HG03432 (cell line): ENCODE measurements around the gene CD58.

ENCODE experiments used
- ATAC-seq: cut with Tn5 transposase; IDR thresholded peaks from one replicate; pipeline ENCODE4 v1.9.1; 2021; ENCODE audit warnings: mild to moderate bottlenecking, moderate library complexity; ENCODE audit not compliant: unreplicated experiment

Gene CD58

DNA sequence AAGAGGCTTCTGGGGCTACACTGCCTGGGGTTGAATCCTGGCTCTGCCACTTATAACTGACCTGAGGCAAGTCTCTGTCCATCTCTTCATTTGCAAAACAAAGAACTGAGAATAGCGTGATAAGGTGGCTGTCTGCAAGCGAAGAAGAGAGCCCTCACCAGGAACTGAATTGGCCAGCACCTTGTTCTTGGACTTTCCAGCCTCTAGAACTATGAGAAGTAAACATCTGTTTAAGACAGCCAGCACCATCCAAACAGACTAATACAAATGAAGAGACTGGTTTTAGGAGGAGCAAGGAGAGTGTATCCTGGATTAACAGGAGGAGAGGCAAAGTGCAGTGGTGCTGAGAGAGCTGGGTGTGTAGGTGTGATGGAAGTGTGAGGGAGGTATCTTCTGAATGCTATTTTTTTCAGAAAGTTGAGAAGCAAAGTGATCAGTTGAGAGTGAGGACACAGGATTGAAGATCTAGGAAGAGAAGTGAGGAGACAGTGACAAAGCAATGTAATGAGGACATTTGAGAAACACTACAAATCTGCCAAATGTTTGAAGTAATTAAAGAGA lies 59.3 kb downstream of the CD58 start:
- no peak for ATAC-seq

DNA sequence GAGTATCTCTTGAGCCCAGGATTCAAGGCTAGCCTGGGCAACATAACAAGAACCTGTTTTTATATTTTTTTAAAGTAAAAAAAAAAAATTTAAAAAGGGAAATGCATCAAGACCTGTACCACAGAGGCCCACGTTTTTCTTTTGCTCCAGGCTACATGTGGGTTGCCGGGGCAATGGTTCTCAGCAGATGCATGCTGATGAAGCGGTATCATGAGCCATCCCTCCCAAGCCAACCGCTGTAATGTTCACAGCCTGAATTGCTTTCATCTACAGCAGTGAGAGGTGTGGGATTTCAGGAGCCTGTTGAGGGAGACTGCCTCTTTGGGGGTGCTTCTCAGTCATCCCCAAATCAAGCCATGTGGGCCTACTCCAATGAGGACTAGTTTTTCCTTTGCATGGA lies 60.5 kb downstream of the CD58 start:
- no peak for ATAC-seq

DNA sequence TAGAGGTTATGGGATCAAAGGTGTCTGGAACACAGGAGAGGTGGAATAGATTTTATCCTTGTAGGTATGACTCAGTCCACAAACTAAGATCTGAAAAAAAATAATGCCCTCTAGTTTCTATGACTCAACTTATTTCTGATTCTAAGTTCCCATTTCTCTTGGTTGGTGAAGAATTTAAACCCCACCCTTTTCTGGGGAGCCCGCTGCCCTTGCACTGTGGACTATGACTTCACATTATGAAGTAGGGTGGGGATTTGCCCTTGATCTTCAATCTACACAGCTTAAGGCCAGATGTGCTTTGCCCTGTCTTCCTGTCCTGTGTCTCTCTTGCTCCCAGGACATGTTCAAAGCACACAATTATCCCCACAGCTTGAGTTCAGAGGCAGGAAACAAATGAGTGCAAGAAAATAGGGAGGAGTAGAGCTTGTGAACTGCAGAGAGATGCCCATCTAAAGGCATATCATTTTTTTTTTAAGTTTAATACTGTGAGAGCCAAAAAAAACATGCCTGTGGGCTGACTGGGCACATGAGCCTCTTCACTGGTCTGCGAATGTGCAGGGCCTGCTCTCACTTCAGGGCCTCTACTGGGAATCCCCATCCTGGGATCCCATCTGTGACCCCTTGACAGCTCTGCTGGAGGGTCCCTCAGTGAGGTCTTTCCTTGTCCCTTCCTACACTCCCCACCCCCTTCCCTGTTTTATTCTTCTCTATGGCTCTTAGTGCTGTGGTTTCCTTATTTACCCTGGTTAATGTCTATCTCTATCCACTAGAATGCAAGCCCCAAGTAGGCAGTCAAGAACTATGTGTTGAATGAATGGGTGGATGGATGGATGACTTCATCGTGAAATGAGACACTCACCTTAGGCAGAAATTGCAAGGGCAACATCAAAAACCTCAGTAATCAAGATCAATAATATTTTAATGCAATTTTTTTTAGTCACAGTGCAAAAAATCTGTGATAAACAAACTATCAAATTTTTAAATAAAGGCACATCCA lies 61.5 kb downstream of the CD58 start:
- ATAC-seq, result peak; percentile 55

DNA sequence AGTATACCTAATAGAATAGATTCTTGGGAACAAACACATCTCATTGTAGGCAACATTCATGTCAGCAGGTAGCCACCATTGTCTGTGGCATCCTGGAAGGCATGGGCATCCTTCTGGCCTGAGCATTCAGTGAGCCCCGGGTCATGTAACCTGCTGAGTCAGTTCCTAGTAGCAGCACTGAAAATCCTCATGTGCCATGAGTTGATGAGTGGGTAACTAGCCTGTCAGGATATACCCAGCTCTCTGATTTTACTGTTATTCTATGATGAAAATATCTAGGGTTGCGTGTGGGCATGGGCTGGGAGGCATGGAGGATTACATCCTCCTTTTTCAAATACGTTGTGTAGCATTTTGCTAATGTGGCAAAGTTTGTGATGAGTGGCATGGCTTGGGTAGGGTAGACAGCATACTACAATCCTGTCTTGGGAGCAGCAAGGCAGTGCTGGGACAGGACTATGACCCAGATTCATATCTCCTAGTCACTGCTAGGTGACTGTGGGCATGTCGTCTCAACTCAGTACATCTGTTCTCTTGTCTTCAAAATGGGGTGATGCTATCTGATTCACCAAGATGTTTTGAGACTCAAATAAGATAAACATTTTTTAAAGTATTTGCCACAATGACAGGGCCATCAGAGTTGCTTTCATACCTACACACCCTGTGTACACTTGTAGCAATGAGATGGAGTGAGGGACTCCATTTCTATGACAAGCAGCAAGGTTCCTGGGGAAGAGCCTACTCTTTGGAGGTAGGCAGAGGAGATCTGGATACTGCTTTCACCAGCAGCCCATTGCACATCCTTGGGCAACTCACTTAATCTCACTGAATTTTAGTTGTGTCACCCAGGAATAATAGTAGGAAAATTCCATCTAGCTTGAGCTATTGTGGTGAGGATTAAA lies 62.5 kb downstream of the CD58 start:
- no peak for ATAC-seq

DNA sequence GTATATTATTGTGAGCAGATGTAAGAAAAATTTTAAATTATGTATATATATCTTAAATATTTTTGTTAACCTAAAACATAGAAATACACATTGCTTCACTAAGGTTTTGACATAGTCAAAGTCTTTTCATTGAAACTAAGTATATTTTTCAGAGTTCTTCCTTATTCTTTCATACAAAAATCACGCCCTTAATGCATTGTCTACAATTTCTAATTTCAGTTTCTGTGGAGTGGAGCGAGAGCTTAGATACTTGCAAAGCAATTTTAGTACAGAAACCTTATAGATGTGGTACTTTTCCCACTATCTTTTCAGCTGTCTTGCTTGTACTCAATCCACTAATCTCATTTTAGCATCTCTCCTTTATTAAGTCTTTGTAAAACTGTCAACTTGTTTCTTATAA lies 63.2 kb downstream of the CD58 start:
- ATAC-seq, result no peak

DNA sequence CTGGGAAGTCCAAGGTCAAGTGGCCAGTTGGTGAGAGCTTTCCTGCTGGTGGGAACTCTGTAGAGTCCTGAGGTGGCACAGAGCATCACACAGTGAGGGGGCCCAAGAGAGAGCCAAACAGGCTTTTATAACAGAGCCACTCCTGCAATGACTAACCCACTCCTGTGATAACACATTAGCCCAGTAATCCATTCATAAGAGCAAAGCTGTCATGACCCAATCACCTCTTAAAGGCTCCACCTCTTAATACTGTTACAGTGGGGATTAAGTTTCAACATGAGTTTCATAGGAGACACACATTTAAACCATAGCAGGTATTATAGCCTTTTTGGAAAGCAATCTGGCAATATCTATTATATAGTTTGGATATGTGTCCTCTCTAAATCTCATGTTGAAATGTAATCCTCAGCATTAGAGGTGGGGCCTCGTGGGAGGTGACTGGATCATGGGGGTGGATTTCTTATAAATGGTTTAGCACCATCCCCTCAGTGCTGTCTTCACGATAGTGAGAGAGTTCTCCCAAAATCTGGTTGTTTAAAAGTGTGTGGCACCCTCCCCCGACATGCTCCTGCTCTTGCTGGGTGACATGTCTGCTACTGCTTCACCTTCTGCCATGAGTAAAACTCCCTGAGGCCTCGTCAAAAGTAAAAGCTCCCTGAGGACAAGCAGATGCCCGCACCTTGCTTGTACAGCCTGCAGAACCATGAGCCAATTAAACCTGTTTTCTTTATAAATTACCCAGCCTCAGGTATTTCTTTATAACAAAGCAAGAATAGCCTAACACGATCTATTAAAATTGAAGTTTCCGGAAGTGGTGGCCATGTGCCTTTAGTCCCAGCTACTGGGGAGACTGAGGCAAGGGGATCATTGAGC lies 64.5 kb downstream of the CD58 start:
- no peak for ATAC-seq

DNA sequence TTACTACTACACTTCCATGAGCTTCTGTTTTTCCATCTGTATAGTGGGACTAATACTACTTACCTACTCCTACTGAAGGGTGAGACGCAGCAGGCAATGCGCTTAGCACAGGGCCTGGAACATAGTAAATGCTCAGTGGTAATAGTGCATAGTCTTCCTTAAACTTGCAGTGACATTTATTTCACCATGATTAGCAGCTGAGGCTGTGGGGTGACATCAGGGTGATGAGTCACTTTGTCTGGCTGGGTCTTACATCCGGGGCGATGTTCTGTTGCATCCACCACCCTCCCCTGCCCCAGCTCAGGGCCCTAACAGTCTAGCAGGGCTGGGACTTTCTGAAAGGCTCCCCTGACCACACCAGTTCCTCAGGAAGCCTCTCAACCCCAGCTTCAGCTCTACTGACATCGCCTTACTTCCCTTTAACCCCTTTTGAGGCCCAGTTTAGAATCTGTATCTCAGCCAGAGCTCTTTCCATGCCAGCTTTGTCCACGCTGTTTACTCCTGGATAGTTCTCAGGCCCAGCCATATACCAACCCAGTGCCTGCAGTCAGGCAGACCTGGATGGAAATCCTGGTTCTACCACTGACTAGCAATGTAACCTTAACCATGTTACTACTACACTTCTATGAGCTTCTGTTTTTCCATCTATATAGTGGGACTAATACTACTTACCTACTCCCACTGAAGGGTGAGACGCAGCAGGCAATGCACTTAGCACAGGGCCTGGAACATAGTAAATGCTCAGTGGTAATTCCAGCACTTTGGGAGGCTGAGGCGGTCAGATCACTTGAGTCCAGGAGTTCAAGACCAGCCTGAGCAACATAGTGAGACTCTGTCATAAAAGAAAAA lies 66.3 kb downstream of the CD58 start:
- ATAC-seq, result peak; percentile 88

DNA sequence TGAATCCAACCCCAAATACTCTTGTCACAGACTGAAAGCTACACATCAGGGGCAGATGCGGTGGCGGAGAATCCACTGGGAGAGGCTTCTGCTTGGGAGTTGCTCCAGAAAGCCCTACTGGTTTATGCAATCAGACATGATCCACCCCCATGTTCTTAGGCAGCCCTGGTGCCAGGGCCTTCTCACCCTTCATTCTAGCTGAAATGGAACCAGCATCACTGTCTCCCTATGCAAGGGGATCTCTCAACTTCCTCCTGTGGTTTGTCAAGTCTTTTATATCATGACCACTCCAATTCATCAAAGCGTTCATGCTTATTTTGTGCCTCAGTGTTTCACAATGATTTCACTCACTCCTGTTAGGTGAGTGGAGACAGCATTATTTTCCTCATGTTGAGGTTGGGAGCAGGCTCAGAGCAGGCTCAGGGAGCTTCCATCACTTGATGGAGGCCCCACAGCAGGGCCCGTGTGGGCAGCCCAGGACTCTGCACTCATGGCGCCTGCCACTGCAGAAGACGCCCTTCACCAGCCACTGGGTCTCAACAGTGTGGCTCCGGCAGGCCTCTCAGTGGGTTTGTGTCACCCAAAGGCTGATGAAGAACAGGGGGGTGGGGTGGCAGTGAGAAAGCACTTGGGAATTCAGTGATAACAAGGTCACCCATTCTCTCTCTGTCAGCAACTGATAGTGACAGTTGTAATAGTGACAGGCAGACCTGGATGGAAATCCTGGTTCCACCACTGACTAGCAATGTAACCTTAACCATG lies 67.1 kb downstream of the CD58 start:
- ATAC-seq, result no peak

DNA sequence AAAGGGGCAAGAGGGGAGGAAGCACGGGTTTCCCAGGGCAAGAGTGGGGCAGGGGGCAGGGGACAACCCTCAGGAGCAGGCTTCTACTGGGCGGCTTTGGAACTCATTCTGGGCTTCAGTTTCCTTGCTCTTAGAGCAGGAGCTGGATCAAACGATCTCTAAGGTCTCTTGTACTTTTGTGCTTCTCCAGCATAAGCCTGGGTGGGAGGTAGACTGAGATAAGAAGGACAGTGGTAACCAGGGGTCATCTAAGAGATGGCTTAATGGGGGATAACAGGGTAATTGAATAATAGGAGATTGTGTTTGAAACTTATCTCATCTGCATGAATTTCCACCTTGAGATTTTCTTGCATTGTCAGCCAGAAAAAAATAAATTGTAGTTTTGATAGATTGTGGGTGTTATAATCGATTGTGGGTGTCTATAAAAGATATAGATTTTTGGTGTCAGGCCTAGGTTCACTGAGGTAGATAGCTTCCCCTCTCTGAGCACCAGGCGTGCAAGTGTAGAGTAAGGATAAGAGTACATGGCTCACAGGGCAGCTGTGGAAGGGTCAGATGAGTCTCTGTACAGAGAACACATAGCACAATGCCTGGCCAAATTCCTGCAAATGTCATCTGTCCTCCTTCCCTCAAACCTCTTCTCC lies 68.0 kb downstream of the CD58 start:
- ATAC-seq, result no peak

DNA sequence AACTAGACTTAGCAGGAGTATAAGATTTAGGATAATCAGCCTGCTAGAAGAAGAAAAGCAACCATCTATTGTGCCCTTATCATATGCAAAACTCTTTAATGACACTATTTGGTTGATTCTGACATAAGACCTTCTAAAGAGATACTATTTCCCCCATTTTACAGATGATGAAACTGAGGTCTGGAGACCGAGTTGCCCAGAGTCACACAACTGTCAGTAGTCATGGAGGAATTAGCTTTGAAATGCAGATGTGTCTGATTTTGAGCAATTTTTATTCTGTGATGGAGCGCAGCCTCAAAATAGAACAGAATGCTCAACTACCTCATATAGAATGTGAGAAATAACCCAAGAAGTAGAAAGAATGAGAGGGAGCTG lies 69.0 kb downstream of the CD58 start:
- no peak for ATAC-seq

DNA sequence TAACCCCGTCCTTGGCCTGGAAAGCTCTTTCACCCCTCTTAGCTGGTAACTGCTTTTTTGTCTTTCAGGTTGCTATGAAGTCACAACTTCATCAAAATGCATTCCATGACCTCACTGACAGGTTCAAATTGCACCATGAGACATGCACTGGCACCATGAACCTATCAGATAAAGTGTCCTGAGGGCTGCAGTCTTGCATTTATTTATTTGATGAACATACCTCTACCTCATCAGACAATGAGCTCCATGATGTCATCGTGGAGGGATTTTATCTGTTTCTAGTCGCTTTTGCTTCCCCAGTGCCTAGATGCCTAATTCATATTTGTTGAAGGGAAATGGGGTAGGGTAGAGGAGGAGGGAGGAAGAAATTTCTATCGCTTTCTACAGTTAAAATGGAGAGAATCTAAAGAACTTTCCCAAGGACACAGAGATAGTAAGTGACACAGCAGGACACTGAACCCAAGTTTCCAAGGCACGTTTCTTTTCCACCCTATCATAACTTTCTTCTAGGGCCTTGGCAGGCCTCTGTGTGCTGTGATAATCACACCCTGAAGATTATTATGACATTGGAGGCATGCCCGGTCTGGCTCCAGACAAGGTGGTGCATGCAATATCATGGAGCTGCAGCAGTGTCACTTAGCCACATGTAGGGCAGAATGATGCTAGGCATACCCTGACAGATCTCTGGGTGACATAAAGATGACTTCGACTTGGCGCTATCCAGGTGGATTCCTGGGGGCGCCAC lies 69.5 kb downstream of the CD58 start:
- ATAC-seq, result no peak

DNA sequence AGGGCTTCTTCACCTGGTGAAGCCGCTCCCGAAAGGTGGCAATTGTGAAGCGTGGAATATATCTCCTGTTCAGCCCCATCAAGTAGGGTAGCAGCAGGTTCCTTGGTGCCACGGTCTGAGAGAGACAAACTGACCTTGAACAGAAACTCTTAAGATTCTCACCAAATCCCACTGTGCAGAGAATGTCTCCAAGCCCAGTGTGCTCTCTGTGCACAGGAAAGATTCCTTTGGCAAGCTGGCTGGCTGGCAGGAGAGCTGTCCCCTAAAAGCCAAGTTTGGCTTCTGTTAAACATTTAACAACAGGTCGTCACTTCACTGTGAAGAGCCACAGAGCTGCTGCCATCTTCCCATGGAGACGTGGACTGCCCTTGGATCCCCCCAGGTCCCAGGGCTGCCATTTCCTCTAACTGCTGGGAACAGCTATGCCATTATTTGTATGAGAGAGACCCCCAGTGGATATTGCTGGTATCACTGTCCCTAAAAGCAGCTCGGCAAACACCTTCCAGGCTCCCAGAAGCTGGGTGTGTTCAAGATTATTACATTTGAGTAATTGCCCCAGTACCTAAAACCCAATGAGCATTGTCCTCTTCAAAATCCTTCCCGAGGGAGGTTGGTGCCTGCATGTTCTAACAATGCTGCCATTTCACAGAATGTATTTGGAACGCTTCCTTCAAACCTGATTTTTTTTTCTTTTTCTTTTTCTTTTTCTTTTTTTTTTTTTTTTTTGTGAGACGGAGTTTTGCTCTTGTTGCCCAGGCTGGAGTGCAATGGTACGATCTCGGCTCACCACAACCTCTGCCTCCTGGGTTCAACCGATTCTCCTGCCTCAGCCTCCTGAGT lies 71.8 kb downstream of the CD58 start:
- peak; percentile 76 for ATAC-seq

DNA sequence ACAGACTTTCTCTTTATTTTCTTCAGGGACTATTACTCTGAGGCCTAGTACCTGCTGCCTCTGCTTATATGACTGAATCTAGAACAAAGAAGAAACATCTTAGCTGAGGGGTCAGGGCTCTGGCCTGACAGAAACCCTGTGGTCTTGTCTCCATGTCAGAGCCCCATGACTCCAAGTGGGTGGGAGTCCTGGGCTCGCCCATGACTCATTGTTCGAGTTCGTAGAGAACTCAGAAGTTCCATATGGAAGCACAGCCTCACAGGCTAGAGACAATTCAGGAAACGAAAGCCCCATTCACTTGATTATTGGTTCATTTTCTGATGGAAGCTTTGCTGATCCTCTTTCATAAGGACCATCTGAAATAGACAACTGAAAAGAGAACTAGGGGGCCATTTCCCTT lies 73.2 kb downstream of the CD58 start:
- ATAC-seq, result no peak

DNA sequence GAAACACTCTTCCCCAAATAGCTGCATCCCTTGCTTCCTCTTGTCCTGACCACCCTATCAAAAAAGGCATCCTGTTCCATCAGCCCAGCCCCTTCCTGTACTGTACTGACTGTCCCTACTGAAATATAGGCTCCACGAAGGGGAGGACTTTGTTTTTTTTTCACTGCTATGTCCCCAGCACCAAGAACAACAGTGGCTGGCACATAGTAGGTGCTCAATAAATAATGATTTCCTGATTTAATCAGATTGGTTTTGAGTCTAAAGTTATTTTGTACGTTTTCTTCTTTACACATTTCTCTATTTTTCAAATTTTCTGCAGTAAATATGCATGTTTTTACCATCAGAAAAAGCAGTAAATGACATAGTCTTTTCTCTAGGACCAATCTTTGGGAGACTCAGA lies 73.9 kb downstream of the CD58 start:
- ATAC-seq, result no peak

DNA sequence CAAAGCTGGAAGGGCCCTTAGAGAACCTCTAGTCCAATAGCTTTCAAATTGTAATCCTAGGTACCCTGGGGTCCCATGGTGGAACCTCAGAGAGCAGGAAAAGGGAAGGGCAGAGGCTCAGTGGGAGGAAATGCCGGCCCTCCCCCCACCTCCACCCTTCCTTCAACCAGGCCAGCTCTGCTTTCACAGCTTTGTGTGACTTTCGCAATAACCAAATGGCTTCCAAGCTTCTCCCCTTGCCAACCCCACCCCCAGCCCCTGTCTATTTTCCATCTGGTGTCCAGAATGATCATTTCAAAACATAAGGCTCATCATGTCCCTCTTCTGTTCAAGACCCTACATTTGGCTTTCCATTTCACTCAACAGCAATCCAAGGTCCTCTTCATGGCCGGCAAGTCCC lies 74.4 kb downstream of the CD58 start:
- ATAC-seq, result no peak

DNA sequence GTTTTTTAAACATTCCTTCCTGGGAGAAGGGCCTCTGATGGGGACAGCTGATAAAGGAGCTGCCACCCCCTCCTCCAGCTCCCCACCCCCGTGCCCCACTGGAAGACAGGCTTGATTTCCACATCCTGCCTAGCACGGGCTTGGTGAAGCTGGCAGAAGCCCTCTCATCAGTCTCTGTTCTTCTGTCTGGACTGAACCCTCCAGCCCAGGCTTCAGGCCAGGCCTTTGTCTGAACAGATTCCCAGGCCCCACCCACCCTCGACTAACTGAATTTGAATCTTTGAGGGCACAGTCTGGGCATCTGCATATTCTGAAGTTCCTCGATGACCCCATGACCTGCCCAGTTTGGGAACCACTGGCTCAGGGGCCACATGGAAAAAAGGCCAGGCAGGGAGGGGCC lies 75.3 kb downstream of the CD58 start:
- no peak for ATAC-seq

DNA sequence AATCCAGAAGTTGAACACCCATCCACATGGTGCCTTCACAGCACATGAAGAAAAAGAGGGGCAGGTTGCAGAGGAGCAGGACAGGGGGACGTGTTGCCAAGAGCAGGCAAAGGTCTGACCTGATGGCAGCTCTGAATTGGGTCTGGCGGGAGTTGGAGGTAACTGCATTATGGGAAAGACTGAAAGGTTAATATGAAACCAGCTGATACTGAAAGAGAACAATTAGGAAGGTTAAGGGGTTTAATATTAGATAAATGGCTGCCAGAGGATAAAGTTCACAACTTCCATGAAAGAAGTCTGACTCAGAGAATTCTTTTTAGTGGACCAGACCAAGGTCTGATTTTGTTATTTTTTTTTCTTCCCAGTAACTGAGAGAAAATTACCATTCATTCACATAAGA lies 76.1 kb downstream of the CD58 start:
- ATAC-seq, result no peak
